H7 (cell line): ENCODE measurements around the gene DKK1. TPM values are rescaled to one million over a fixed set of nuclear protein-coding genes. Genes with fewer than 3 reads are reported as not detected.
"Not testable (repeated sequence)": the region's sequence is repeated elsewhere in the genome, so short reads cannot be mapped to it uniquely, and the experiment has no call there.

Experiments used
- DNase-seq: peaks from one replicate; pipeline ENCODE4 v3.0.0; 2012
- H3K27me3 ChIP-seq: 2 replicates; pipeline ENCODE4 v1.6.0; 2011; ENCODE audit warnings: mild to moderate bottlenecking, low read length; ENCODE audit not compliant: control insufficient read depth, insufficient read depth
- H3K36me3 ChIP-seq: replicated peaks from 2 replicates; pipeline ENCODE4 v1.5.1; 2011; ENCODE audit warnings: low read length; ENCODE audit not compliant: control insufficient read depth, insufficient read depth
- H3K4me3 ChIP-seq: 2 replicates; pipeline ENCODE4 v1.5.1; 2011; ENCODE audit warnings: low read depth, mild to moderate bottlenecking, control low read depth, low read length, moderate library complexity; ENCODE audit not compliant: insufficient read depth
- total RNA-seq: library from RNA; depleted of rRNA; stranded (reverse); fragments of >200 nt; shearing (Covaris generic); gene quantifications from 2 replicates; pipeline ENCODE4 v1.2.3, GENCODE V29; 2014

DKK1 gene
- total RNA-seq, 1 experiment from 2014 or later = 1.3 TPM

DNA sequence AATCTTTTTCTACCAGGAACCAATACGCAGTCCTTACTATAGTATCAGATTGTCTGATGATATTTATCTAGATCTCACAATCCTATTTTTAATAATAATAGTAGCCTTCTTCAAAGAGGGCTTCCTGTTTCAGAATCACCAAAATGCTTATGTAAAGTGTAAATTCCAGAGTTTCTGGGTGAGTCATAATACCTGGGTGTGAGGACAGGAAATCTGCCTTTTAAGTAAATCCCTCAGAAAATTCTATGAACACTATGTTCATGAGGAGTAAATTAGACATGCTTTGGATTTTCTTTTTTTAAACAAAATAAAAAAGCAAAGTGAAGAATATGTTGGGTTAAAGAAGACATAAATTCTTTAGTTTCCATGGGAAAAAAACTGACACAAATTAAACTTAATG, 20.5 kb downstream of the DKK1 start:
- Histone ChIP-seq H3K36me3 (no peaks in the 10 kb centered on the region), H3K27me3 (no peaks in the 10 kb centered on the region), H3K4me3 (no peak overlapping the region)
- no peak for DNase-seq

DNA sequence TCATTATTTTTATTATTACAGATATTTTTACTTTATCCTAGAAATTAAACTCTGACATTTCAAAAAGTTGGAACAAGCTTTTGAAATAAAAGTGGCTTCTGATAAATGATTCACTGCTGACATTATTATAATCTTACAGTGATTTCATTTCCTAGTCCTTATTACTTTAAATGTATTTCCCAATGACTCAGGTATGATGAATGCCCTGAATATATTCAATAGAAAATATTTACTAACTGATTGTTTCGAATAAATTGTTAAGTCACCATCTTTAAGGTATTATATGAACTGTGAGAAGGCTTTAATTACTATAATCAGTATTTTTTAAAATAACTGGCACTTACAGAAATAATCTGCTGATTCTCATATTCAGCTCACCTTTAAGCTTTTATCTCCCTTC, 21.6 kb downstream of the DKK1 start:
- H3K27me3 ChIP-seq = no peaks in the 10 kb centered on the region
- DNase-seq = no peak
- H3K4me3 ChIP-seq = no peak overlapping the region
- no peaks in the 10 kb centered on the region for H3K36me3 ChIP-seq

GRCh38 chr10:52337225-52337624, 23.1 kb downstream of the DKK1 start:
- Histone ChIP-seq H3K27me3 (no peaks in the 10 kb centered on the region), H3K36me3 (no peaks in the 10 kb centered on the region), H3K4me3 (no peak overlapping the region)
- DNase-seq = no peak

- no peak for DNase-seq
- H3K4me3 ChIP-seq = no peak overlapping the region
- H3K27me3 ChIP-seq = no peaks in the 10 kb centered on the region
These were observed 29.4 kb downstream of the DKK1 start for GRCh38 chr10:52343439-52343838.

GRCh38 chr10:52346394-52347326, 32.6 kb downstream of the DKK1 start:
- no peak overlapping the region for H3K4me3 ChIP-seq
- H3K27me3 ChIP-seq = no peaks in the 10 kb centered on the region
- no peaks in the 10 kb centered on the region for H3K36me3 ChIP-seq
- peak; percentile 8 for DNase-seq

More at GRCh38 chr10:52343439-52343838, 29.4 kb downstream of the DKK1 start:
- H3K36me3 ChIP-seq = no peaks in the 10 kb centered on the region

DNA sequence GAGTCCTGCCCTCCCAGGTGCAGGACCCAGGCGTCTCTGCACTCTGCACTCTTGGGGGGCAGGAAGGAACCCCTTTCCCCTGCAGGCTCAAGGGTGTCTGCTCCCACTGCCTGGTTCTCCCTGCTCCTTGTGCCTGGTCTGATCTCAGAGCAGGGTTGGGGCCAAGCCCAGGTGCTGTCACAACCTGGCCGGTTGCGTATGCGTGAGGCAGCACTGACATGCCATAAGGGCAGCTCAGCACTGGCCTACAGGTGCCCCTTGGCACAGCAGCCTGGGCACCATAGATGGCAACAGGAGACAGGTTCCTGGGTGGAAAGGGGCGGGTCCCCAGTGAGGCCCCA, 33.2 kb downstream of the DKK1 start:
- Histone ChIP-seq H3K4me3 (no peak overlapping the region), H3K36me3 (no peaks in the 10 kb centered on the region), H3K27me3 (no peaks in the 10 kb centered on the region)
- no peak for DNase-seq

GRCh38 chr10:52348037-52348564, 34.0 kb downstream of the DKK1 start:
- Histone ChIP-seq H3K27me3 (no peaks in the 10 kb centered on the region), H3K36me3 (no peaks in the 10 kb centered on the region), H3K4me3 (no peak overlapping the region)
- no peak for DNase-seq

GRCh38 chr10:52351914-52352330, 37.8 kb downstream of the DKK1 start:
- no peak for DNase-seq
- Histone ChIP-seq H3K4me3 (no peak overlapping the region), H3K36me3 (no peaks in the 10 kb centered on the region), H3K27me3 (peaks cover 1% of the 10 kb centered on the region; the same call in 1 of the 2 replicates)

DNA sequence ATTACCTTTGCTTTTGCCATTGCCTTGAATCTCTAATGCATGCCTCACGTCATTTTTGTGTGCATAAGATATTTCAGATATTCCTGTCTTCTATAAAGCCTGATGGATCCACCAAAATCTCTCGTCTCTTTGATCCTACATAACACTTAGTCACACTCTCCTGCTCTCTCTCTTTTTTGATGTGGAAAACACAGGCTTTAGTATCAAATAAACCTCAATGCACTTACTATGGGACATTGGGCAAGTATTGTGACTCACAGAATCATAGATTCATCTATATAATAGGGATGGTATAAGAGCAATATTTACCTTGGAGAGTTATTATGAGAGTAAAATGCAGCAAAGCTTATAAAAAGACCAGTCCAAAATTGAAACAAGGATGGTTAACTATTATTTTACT, 39.1 kb downstream of the DKK1 start:
- Histone ChIP-seq H3K4me3 (no peak overlapping the region), H3K36me3 (no peaks in the 10 kb centered on the region), H3K27me3 (peaks cover 1% of the 10 kb centered on the region; the same call in 1 of the 2 replicates)
- no peak for DNase-seq

GRCh38 chr10:52353960-52354394, 39.9 kb downstream of the DKK1 start:
- H3K27me3 ChIP-seq = peaks cover 1% of the 10 kb centered on the region; the same call in 1 of the 2 replicates
- no peak overlapping the region for H3K4me3 ChIP-seq
- DNase-seq = no peak
- H3K36me3 ChIP-seq = no peaks in the 10 kb centered on the region

DNA sequence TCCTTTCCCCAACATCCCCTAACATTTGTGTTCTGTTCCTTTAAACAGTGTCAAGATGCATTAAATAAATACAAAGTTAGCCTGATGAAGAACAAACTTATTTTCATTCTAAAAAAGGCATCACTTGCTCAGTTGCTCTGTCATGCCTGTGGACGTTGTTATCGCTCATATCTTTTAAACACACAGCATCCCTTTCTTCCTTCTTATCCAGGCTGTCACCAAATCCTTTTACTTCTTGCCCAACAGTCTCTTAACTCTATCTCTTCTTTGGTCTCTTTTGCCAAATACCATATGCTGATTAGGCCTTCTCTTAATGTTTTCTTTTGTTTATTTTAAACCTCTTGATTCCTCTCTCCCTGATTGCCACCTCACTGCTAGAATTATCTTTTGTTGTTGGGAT, 43.9 kb downstream of the DKK1 start:
- no peak for DNase-seq
- peaks cover 1% of the 10 kb centered on the region; the same call in 1 of the 2 replicates for H3K27me3 ChIP-seq

GRCh38 chr10:52359441-52359840, 45.4 kb downstream of the DKK1 start:
- Histone ChIP-seq H3K27me3 (peaks cover 1% of the 10 kb centered on the region; the same call in 1 of the 2 replicates), H3K36me3 (no peaks in the 10 kb centered on the region), H3K4me3 (no peak overlapping the region)
- DNase-seq = no peak

More for the DNA sequence above, 43.9 kb downstream of the DKK1 start:
- no peak overlapping the region for H3K4me3 ChIP-seq
- H3K36me3 ChIP-seq = no peaks in the 10 kb centered on the region

- not testable (repeated sequence) for H3K4me3 ChIP-seq, H3K27me3 ChIP-seq, DNase-seq, H3K36me3 ChIP-seq
These were observed 51.7 kb downstream of the DKK1 start for GRCh38 chr10:52365547-52366432.
